Pulmonary artery endothelial cell (primary cell): Measurements from ENCODE around the gene SLC7A5. TPM values are rescaled to one million over a fixed set of nuclear protein-coding genes. Genes with fewer than 3 reads are reported as not detected.
"Not testable (repeated sequence)": the region's sequence is repeated elsewhere in the genome, so short reads cannot be mapped to it uniquely, and the experiment has no call there.

Source experiments
- DNase-seq: peaks from one replicate; pipeline ENCODE4 v3.0.0-alpha.2; 2011; ENCODE audit warnings: low read depth, low spot score
- total RNA-seq: library from RNA; depleted of rRNA; stranded (reverse); fragments of >200 nt; gene quantifications from 2 replicates; pipeline ENCODE4 v1.2.3, GENCODE V29; 2014

The SLC7A5 gene
- total RNA-seq, 1 donor from 2014 or later: 11.2 TPM

DNA sequence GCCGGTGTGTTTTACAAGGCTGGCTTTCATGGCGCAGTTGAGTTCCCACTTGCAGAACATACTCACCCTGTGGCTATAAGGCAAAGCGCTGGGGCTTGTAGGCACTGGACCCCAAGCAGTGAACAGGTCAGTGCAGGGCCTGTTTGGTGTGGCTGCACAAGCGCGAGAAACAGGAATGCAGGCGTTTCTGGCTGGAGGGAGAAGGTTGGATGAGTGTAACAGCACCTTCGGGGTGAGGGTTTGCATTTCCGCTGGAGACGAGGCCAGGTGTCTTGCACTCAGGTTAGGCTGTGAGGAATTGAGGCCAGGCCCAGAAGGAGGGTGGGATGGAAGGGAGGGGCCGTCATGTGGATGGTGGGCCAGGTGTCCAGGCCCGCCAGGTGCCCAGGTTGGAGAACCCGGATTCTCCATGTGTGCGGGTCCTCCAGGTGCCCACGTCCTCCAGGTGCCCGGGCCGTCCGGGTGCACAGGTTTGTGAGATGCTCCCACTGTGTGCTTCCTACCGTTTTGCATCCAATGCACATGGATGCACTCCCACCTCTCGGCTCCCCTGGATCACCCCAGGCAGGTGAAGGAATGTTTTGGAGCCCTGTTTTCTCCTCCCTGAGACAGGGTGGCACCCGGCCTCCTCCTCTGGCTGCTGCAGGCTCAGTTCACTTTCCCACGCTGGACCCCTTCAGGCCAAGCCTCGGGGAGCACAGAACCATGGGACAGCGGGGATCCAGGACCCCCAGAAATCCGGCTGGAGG, 46.0 kb downstream of the SLC7A5 start:
- no peak for DNase-seq

- no peak for DNase-seq
Observed at GRCh38 chr16:87822108-87822970, 47.0 kb downstream of the SLC7A5 start.

DNA sequence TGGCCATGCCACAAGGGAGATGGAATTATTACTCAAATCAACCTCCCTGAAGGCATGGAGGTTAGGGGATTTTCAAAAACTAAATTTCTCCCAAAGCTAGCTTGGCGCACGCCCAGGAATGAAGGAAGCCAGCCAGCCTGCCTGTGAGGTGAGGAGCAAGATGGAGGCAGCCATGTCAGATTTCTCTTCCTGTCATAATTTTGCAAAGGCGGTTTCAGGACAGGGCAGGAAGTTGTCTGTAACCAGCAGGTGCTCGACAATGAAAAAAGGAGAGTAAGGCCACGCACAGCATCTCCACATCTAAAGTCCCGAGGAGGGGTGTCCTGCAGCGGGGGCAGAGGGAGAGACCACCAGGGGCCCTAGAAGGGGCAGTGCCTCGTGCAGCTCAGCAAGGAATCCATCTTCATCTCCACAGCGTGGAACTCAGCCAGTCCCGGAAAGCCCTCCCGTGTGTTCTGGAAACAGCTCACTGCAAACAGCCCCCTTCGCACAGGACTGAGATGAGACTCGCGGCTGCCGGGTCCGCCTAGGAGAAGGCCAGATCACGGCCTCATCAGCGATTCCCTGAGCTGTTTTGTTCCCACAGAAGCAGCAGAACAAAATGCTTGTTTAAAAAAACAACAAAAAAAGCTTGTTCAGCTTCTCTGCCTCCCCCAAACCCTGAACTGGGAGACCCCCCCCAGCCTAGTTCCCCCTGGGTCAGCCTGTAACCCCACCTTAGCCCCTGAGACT, 47.8 kb downstream of the SLC7A5 start:
- no peak for DNase-seq

GRCh38 chr16:87819983-87820382, 49.3 kb downstream of the SLC7A5 start:
- DNase-seq: no peak

- no peak for DNase-seq
Observed at GRCh38 chr16:87819282-87819681, 50.0 kb downstream of the SLC7A5 start.

GRCh38 chr16:87818533-87819161, 50.7 kb downstream of the SLC7A5 start:
- DNase-seq: no peak

GRCh38 chr16:87817910-87818309, 51.4 kb downstream of the SLC7A5 start:
- DNase-seq: no peak

GRCh38 chr16:87817370-87817769, 51.9 kb downstream of the SLC7A5 start:
- not testable (repeated sequence) for DNase-seq

DNA sequence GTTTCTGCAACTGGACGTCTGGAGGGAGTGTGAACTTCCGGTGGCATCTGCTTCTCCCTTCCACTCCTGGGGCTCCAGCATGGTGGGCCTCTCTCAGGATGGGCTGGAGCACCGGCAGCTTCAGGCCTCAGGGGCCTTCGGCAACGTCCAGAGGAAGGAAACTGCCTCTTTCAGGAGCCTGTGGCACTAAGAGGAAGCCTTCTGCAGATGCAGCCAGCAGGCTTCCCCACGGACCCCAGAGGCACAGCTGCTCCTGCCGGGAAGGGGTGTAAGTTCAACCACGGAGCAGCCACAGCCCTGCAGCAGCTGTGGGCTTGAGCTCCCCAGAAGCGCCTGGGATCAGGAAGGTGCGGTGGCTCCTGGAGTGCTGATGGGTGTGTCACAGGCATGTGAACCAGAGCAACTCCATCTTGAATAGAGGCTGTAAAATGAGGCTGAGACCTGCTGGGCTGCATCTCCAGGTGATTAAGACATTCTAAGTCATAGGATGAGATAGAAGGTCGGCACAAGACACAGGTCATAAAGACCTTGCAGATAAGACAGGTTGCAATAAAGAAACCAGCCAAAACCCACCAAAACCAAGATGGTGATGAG, 52.7 kb downstream of the SLC7A5 start:
- no peak for DNase-seq

DNA sequence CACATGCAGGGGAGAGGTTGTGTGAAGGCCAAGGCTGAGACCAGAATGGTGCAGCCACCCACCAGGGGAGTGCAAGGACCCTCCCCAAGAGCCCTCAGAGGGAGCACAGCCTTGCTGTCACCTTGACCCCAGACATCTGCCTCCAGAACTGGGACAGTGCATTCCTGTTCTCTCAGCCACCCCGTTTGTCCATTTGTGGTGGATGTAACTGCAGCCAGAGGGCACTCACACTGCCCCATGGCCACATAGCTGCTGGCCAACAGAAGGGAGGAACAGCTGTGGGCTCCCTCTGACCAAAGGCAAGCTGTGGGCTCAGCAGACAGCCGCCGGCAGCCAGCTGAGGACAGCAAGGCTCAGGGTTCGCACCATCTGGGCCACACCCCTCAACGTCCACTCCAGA, 53.7 kb downstream of the SLC7A5 start:
- no peak for DNase-seq

DNA sequence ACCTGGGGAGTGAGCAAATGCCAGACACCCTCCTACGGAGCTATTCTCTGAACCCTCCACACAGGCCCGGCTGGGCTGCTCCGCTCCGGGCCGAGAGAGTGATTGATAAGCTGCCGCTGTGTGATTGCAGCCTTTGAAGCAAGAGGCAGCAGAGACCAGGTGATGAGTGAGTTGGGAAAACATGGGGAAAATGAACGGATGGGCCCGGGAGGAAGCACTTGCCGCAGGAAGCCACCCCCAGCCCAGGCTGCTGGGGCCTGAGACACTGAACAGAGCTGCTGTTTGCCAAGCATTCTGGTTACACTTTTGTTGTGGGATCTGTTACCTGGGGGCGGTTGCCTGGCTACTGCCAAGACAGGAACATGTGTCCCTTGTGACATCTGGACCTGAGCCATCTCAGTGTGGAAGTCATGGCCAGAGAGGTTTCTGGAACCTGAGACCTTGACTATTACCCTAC, 57.1 kb downstream of the SLC7A5 start:
- DNase-seq: no peak

- not testable (repeated sequence) for DNase-seq
Observed at GRCh38 chr16:87811454-87811853, 57.9 kb downstream of the SLC7A5 start.

GRCh38 chr16:87809150-87809902, 60.0 kb downstream of the SLC7A5 start:
- no peak for DNase-seq

- DNase-seq: no peak
Observed at GRCh38 chr16:87808108-87808507, 61.2 kb downstream of the SLC7A5 start.

GRCh38 chr16:87806641-87807546, 62.4 kb downstream of the SLC7A5 start:
- peak; percentile 22 for DNase-seq

DNA sequence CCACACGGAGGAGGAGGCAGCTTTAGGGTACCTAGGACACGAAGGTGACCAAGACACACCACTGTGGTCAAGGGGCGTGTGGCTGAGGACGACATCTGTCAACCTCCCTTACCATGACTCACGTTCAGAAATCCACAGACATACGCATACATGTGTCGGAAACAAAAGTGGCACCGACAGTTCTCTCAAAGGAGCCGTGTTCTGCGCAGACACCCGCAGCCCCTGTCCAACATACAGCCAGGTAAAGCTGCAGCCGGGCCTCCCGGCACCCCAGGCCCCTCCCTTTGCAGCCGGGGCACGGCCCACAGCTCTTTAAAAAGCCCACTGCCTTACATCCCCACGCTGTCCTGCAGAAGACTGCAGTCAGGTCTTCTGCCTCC, 63.1 kb downstream of the SLC7A5 start:
- DNase-seq: no peak

DNA sequence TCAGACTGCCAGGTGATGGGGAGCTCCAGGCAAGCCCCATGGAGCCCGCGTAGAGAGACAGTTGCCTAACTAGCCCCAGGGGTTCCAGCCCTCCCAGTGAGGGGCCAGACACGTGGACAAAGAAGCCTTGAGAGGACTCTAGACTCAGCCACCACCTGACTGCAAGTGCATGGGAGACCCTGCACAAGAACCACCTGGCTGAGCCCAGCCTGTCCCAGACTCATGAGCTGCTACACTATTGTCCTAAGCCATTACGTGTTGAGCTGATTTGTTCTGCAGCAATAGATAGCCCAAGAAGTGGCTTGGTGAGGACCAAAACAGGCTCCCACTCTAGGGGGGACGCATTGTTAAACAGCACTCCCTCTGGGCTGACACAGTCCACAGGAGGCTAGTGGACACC, 65.9 kb downstream of the SLC7A5 start:
- DNase-seq: no peak

DNA sequence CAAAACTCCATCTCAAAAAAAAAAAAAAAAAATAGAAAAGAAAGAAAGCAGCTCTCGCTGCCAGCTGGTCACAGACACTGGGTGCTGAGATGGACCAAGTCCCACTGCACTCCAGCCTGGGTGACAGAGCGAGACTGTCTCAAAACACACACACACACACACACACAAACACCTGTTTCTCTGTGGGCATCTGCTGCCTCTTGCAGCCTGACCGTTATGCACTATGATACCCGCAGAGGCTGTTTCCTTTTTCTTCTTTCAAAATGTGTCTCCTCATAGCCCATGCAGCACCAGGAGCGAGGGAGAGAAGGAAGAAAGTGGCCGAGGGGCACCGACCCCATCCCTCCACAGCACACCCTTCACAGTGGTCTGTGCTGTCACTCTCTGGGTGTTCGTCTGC, 66.6 kb downstream of the SLC7A5 start:
- no peak for DNase-seq

- DNase-seq: no peak
Observed at GRCh38 chr16:87801679-87802259, 67.5 kb downstream of the SLC7A5 start.
